Measurements from ENCODE around the gene MRGPRD.

DNA sequence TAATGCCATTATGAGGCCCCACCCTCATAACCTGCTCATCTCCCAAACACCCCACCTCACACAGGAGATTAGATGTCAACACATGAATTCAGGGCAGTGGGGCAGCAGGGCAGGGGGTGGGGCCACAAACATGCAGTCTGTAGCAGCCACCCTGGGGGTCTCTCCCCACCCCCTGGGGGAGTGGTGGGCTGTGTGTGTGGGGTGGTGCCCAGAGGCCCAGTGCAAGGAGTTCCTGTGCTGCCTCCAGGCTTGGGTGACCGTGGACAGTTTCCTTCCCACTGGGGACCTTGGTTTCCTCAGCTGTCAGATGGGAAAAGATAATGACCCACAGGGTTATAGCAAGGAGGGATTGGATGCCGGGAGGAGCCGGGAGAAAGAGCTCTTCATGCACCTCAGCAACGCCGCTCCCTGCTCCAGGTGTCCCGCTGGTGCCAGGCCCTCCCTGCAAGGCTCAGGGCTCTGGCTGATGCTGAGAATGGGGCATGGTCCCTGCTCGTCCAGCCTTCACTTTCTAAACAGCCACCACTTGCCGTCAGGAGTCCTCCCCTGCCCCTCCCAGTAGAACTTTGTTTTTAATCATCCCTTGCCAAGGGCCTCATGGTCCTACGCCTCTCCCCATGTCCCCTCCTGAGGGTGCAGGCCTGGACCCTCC, 34.2 kb upstream of the MRGPRD start:
- TF ChIP-seq POLR2A (IDR thresholded peaks at IDR 0.05) (no peak), CTCF (IDR thresholded peaks at IDR 0.05) (no peak), EP300 (IDR thresholded peaks at IDR 0.05) (no peak)
